Measurements from ENCODE around the gene SHH. TPM values are rescaled to one million over a fixed set of nuclear protein-coding genes. Genes with fewer than 3 reads are reported as not detected.

The SHH gene
- total RNA-seq, 1 experiment from 2014 or later = not detected

GRCh38 chr7:155794196-155794595, 18.1 kb downstream of the SHH start:
- POLR2A ChIA-PET (ENCODE audit: low non-redundant PET) = no interaction called here
- H3K27ac ChIP-seq (ENCODE audit: low read depth, low read length, poor library complexity, severe bottlenecking) = no peak overlapping the region
- no TSS peak for BruUV-seq (replicated peaks)
- TF ChIP-seq EZH2 (IDR thresholded peaks at IDR 0.05; ENCODE audit: borderline replicate concordance, low read depth, low read length, poor library complexity, severe bottlenecking) = no peak
- TF ChIP-seq CTCF (conservative IDR thresholded peaks at IDR 0.05; ENCODE audit: low read depth, low read length) = no peak
- no peak for DNase-seq (ENCODE audit: low spot score)
- intact Hi-C loops (cut with micrococcal nuclease; ENCODE audit: unreplicated experiment) = no loop called here
- no peak overlapping the region for H3K4me3 ChIP-seq (ENCODE audit: low read depth, low read length, poor library complexity, severe bottlenecking)
- CTCF ChIA-PET = no interaction called here
- H3K9me3 ChIP-seq (ENCODE audit: low read depth, low read length, poor library complexity, severe bottlenecking) = no peaks in the 10 kb centered on the region
- H3K27me3 ChIP-seq (replicated peaks; ENCODE audit: insufficient read depth, low read depth, low read length, poor library complexity) = peaks cover 12% of the 10 kb centered on the region
- H3K4me1 ChIP-seq (ENCODE audit: insufficient read depth, low read length, poor library complexity, severe bottlenecking) = no peaks in the 10 kb centered on the region
- H3K36me3 ChIP-seq (ENCODE audit: insufficient read depth, low read length, poor library complexity, severe bottlenecking) = no peaks in the 10 kb centered on the region

GRCh38 chr7:155793720-155794119, 18.5 kb downstream of the SHH start:
- no peak overlapping the region for H3K4me3 ChIP-seq (ENCODE audit: low read depth, low read length, poor library complexity, severe bottlenecking)
- intact Hi-C loops (cut with micrococcal nuclease; ENCODE audit: unreplicated experiment) = no loop called here
- POLR2A ChIA-PET (ENCODE audit: low non-redundant PET) = no interaction called here
- no peaks in the 10 kb centered on the region for H3K4me1 ChIP-seq (ENCODE audit: insufficient read depth, low read length, poor library complexity, severe bottlenecking)
- H3K27me3 ChIP-seq (replicated peaks; ENCODE audit: insufficient read depth, low read depth, low read length, poor library complexity) = peaks cover 7% of the 10 kb centered on the region
- no peak for DNase-seq (ENCODE audit: low spot score)
- CTCF ChIA-PET = no interaction called here
- TF ChIP-seq EZH2 (IDR thresholded peaks at IDR 0.05; ENCODE audit: borderline replicate concordance, low read depth, low read length, poor library complexity, severe bottlenecking) = no peak
- no peak for TF ChIP-seq CTCF (conservative IDR thresholded peaks at IDR 0.05; ENCODE audit: low read depth, low read length)
- BruUV-seq (replicated peaks) = no TSS peak
- no peaks in the 10 kb centered on the region for H3K36me3 ChIP-seq (ENCODE audit: insufficient read depth, low read length, poor library complexity, severe bottlenecking)
- no peak overlapping the region for H3K27ac ChIP-seq (ENCODE audit: low read depth, low read length, poor library complexity, severe bottlenecking)
- no peaks in the 10 kb centered on the region for H3K9me3 ChIP-seq (ENCODE audit: low read depth, low read length, poor library complexity, severe bottlenecking)

GRCh38 chr7:155792999-155793560, 19.2 kb downstream of the SHH start:
- CTCF ChIA-PET = no interaction called here
- peaks cover under 1% of the 10 kb centered on the region for H3K27me3 ChIP-seq (replicated peaks; ENCODE audit: insufficient read depth, low read depth, low read length, poor library complexity)
- H3K36me3 ChIP-seq (ENCODE audit: insufficient read depth, low read length, poor library complexity, severe bottlenecking) = no peaks in the 10 kb centered on the region
- no peaks in the 10 kb centered on the region for H3K9me3 ChIP-seq (ENCODE audit: low read depth, low read length, poor library complexity, severe bottlenecking)
- no peak for DNase-seq (ENCODE audit: low spot score)
- intact Hi-C loops (cut with micrococcal nuclease; ENCODE audit: unreplicated experiment) = no loop called here
- H3K4me1 ChIP-seq (ENCODE audit: insufficient read depth, low read length, poor library complexity, severe bottlenecking) = no peaks in the 10 kb centered on the region
- TF ChIP-seq CTCF (conservative IDR thresholded peaks at IDR 0.05; ENCODE audit: low read depth, low read length) (no peak), EZH2 (IDR thresholded peaks at IDR 0.05; ENCODE audit: borderline replicate concordance, low read depth, low read length, poor library complexity, severe bottlenecking) (no peak)
- BruUV-seq (replicated peaks) = no TSS peak
- H3K27ac ChIP-seq (ENCODE audit: low read depth, low read length, poor library complexity, severe bottlenecking) = no peak overlapping the region
- POLR2A ChIA-PET (ENCODE audit: low non-redundant PET) = no interaction called here
- H3K4me3 ChIP-seq (ENCODE audit: low read depth, low read length, poor library complexity, severe bottlenecking) = no peak overlapping the region
